ENCODE results near the gene SMAGP.
"Not testable (repeated sequence)": the region's sequence is repeated elsewhere in the genome, so short reads cannot be mapped to it uniquely, and the experiment has no call there.

Gene SMAGP

GRCh38 chr12:51270067-51270950 is at the start of gene SMAGP:
SMAGP (minus strand) TSS chr12:51270415; CDS start chr12:51269278, 1,137 bp downstream.
- DNase-seq (ENCODE audit: low spot score): peak; percentile 84

DNA sequence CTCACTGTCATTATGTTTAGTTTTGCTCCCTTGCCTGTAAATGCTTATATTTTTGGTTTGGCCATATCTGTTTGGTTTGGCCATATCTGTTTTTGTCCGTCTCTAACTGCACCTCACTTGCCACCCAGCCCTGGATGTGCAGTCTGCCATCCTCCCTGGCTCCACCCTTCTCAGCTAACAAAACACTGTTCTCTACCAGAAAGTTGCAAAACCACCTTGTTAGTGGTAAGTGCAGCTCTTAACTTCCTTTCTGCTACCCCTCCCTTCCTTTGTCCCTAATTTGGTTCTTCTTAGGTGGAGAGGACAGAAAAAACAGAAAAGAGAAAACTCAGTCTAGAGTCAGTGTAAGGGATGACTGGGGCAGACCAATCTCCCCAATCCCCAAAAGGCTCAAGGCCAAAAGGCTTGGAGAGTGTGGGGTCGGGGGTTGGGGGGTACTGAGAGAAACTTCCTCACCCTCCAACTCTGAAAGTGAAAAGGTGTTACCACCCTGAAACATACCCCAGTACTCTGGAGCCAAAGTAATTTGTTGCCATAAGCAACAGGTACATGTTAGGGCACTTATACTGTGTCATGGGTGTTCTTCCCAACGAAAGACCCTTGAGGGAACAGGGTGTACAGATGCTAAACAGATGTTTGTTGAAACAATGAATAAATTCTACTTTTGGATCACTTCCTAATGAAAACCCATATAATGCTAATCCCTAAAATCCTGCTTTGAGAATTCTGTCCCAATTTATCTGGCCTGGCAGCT is 48.8 kb upstream of the SMAGP start:
- no peak for DNase-seq (ENCODE audit: low spot score)

GRCh38 chr12:51318057-51318806 is 48.0 kb upstream of the SMAGP start:
- DNase-seq (ENCODE audit: low spot score): not testable (repeated sequence)

- DNase-seq (ENCODE audit: low spot score): no peak
Observed at GRCh38 chr12:51311389-51311788, 41.2 kb upstream of the SMAGP start.

DNA sequence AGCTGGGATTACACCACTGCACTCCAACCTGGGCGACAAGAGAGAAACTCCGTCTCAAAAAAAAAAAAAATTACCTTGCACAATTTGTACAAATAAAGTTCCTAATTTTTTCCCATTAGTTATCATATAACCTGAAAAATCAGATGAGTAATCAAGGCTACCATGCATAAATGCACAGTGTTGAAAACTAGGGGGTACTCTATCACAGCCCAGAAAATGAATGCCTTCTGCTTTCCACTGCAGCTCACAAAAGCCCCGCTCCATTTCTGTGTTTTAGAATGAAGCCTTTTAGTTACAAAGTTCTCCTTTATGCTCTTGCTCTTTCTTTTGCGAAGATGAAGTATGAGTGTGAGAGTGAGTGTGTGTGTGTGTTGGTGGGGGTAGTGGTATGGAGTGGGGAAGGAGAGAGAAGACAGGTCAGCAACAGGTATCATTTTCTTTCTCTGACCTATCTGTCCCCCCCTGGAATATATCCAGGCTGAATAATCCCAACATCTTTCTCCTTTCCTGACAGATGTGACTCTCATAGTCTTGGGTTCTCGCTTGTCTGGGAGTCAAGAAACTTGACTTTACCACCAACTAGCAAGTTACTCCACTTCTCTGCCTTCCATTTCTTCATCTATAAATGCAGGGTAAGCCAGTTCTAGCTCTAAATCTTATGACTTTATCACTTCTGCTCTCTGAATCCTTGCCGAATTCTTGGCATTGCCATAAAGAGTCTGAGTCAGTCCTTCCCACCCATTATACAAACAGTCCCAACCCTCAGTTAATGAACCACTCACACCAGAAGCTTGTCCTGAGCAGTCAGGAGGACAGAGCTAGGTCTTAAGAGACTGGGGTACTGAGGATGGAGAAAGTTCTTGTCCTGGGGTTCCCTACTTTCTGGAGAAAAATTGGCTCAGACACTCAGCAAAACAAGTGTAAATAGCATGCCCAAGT is 37.7 kb upstream of the SMAGP start:
- DNase-seq (ENCODE audit: low spot score): peak; percentile 94

DNA sequence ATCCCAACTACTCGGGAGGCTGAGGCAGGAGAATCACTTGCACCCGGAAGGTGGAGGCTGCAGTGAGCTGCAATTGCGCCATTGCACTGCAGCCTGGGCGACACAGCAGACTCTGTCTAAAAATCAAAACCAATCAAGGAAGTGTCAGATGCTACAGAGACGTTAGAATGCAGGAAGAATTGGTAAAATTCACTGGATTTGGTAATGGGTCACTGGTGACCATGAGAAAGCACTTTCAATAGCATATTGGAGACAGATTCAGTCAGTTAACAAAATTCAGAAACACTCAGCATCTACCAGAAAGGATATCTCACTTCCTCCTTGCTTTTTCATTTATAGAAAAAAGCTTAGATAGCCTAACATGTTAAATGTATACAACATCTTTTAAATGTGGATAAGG is 36.3 kb upstream of the SMAGP start:
- no peak for DNase-seq (ENCODE audit: low spot score)

GRCh38 chr12:51300768-51301167 is 30.6 kb upstream of the SMAGP start:
- not testable (repeated sequence) for DNase-seq (ENCODE audit: low spot score)

GRCh38 chr12:51295651-51296050 is 25.4 kb upstream of the SMAGP start:
- DNase-seq (ENCODE audit: low spot score): no peak

GRCh38 chr12:51294097-51294496 is 23.9 kb upstream of the SMAGP start:
- DNase-seq (ENCODE audit: low spot score): not testable (repeated sequence)

DNA sequence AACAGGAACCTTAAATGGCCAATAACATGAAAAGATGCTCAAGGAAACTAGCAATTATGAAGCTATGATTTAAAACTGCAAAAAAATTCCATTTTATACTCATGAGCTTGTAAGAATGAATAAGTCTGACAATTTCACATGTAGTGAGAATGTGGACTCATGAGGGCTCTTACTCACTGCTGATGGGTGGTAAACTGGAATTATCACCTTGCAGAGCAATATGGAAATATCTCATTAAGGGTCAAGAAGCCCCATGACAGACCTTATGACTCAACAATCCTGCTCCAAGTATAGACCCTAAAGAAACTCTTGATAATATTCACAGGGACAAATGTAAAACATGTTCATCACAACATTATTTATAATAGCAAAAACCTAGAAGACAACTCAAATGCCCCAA is 23.5 kb upstream of the SMAGP start:
- DNase-seq (ENCODE audit: low spot score): no peak

GRCh38 chr12:51291603-51292513 is 21.6 kb upstream of the SMAGP start:
- DNase-seq (ENCODE audit: low spot score): peak; percentile 55

DNA sequence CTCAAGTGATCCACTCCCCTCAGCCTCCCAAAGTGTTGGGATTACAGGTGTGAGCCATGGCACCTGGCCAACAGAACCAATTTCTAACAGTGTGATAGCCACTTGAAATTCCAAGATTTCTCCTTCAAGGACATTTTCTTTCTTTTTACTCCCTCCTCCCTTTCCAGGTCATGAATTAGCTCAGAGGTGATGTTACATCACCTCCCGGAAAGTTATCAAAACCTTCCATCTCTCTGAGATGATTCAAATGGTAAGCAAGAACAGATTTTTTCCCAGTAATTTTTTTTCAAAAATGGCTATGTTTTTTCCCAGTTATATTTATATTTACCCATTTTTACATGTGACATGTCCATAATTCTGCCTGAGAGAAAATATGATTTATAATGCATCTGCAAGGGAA is 15.6 kb upstream of the SMAGP start:
- no peak for DNase-seq (ENCODE audit: low spot score)

- peak; percentile 30 for DNase-seq (ENCODE audit: low spot score)
Observed at GRCh38 chr12:51281202-51281924, 11.1 kb upstream of the SMAGP start.

- peak; percentile 40 for DNase-seq (ENCODE audit: low spot score)
Observed at GRCh38 chr12:51275088-51275487, 4.9 kb upstream of the SMAGP start.

- DNase-seq (ENCODE audit: low spot score): not testable (repeated sequence)
Observed at GRCh38 chr12:51272810-51273209, 2.6 kb upstream of the SMAGP start.

GRCh38 chr12:51270951-51271518 is 820 bp upstream of the SMAGP start:
- peak; percentile 87 for DNase-seq (ENCODE audit: low spot score)

DNA sequence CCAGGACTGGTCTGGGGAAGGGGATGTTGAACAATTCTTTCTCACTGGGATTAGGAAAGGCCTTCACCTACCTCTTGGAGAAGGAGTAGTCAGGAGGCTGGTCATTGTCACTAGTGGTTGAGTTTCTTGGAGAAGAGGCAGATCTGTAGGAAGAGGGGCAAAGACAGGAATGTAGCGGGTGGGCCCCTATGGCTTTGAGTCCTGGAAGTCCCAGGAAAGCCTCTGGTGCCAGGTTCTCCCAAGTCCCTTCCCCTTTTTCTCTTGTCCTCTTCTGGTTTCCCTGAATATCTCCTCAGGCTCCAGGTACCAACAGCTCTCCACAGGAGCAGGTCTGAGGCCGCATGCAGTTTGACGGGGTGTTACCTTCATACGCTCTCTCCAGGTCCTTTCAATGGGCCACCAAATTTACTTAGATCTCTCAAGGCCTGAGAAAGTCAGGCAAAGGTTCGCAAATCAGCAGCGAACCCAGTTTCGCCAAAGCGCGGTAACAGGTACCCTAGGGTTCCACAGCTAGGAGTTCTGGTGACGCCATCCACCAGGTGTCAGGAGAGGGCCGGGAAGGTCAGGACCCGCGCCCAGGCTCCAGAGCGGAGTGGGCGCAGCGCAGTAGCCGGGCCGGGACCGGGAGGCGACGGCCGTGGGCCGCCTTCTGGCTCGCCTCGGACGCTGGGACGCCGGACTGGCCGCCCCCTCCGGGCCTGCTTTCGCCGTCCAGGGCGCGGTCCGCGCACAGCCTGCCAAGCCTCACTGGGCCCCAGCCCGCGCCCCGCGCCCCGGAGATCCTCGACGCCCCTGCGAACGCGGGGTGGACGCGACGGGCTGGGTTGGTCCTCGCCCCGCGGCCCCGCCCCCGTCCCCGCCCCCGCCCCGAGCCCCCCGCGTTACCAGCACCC is 795 bp downstream of the SMAGP start:
- peak; percentile 88 for DNase-seq (ENCODE audit: low spot score)

DNA sequence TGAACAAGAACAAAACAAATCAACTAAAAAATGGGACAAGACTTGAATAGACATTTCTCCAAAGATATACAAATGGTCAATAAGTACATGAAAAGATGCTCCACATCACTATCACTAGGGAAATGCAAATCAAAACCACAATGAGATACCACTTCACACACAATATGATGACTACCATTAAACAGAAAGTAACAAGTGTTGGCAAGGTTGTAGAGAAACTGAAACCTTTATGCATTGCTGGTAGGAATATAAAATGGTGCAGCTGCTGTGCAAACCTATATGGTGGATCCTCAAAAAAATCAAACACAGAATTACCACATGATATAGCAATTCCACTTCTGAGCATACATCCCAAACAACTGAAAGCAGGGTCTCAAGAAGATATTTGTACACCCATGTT is 5.2 kb downstream of the SMAGP start:
- DNase-seq (ENCODE audit: low spot score): no peak

Measured in LoVo (cell line).